GM18502 (cell line): ENCODE results near the gene CDKN2B-AS1.
"Not testable (repeated sequence)": the region's sequence is repeated elsewhere in the genome, so short reads cannot be mapped to it uniquely, and the experiment has no call there.

Experiments used
- ATAC-seq: cut with Tn5 transposase; IDR thresholded peaks from one replicate; pipeline ENCODE4 v1.9.1; 2021; ENCODE audit warnings: mild to moderate bottlenecking; ENCODE audit not compliant: unreplicated experiment, poor library complexity

Gene CDKN2B-AS1

DNA sequence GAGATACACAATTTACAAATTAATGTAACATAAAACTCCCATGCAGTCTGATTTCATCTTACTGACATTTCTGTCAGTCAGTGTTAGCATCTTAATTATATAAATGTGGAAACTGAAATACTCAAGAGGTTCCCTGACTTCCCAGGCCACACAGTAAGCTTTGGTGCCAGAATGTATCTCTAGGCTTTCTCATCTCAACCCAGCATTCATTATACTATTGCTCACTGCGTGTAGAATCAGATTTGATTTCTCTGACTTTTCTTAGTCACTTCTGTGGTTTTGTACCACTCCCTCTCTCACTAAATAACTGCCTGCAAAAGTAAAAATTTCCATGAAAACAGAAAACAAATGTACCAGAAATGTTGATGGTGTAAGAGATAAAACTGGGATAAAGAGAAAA, 46.2 kb downstream of the CDKN2B-AS1 start:
- ATAC-seq = no peak

DNA sequence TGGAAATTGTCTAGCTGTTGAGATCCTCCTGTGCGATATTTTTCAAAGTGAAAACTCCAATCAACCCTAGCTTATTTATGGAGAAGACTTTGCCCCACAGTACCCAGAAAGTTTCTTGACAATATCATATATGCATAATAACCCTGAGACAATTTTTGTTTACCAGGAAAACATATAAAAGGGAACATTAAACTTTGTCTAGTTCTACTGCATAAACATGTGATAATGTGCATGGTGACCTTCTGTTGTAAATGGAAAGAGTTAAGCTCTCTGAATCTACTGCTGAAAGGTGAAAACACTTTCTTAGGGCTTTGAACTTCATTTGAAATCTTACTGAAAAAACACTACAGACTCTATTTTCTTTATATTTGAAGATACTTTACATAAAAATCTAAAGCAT, 46.8 kb downstream of the CDKN2B-AS1 start:
- ATAC-seq = no peak

DNA sequence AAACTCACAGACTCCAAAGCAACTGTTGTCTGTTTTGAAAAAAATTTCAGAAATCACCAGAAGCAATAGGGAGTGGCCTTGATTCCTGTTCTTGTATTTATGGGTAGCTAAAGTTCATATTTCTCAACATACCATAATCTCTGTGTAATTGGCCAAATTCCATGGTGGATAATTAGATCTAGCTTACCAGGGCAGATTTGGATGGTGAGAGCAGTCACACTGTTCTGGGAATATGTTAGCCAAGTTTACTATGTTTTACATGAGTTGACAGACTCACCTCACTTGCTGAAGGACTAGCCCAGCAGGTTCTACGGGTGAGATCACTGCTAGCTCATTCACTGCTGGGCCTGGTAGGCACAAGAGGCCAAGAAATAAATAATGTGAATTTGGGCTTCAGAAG, 47.2 kb downstream of the CDKN2B-AS1 start:
- no peak for ATAC-seq

DNA sequence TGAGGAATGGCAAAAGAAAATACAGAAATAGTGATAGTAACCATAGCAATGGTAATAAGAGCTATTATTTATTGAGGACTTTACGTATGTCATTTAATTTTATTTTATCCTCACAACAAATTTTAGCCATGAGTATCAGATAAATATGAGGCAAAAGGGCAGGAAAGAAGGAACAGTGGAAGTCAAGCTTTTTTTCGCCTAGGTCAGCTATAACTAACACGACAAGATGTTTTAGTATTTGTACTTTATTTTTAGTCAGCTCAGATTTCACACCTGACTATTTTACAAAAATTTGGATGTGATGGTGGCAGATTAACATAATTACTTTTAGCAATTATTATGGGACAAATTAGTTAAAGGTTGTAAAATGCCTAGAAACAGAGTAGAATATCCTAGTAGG, 49.3 kb downstream of the CDKN2B-AS1 start:
- ATAC-seq = no peak

DNA sequence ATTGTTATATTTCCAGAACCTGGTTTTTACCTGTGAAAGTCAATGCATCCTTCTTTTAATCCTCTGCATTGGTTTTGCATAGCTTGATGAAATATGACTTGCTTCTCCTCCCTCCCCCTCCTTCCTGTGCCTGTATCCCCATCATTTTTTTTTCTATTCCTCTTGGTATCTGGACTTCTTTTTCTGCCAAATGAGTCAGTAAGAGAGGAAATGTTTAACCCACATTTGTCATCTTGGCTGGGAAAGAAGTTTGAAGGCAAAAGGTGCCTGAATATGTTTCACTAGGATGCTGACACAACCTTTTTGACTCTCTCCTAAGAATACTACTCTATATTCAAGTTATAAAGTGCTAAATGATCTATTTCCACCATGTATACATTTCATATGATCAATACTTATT, 50.0 kb downstream of the CDKN2B-AS1 start:
- no peak for ATAC-seq

DNA sequence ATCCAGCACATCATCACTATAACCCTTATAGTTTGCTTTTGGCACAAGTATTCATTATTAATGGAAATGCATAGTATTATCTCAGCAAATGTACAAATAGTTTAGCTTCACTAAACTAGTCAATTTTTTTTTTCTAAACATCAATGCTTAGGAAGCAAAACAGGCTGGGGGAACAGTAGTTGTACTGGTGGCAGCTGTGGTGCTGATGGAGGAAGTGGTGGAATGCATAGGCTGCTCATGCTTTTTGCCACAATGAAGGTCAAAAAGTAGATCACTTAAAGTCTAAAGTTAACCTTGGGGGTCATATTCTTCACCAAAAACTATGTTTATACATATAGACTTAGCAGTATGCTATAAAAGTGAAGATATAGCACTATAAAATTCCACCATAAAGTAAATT, 50.8 kb downstream of the CDKN2B-AS1 start:
- no peak for ATAC-seq

DNA sequence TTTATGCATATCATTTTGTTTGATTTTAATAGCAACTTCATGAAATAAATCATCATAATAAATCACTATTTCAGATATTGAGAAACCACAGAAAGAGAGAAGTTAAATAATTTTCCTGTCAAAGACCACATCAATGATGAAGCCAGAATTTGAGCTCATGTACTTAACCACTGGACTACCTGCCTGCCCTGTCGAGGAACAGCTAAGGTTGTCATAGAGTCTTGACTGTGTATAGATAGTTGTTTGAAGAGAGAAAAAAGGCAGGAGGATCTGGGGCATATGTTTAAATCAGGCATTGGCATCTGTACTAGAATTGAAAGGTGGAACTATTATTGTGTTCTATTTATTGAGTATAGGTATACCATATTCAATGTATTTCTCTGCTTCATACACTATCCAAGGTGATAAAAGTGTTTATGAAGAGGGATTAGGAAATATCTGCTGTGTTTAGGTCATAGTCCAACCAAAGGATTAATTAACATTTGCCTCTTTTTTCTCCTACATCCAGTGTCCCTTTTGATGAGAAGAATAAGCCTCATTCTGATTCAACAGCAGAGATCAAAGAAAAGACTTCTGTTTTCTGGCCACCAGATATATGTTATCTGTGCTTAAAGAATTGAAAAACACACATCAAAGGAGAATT, 51.8 kb downstream of the CDKN2B-AS1 start:
- no peak for ATAC-seq

DNA sequence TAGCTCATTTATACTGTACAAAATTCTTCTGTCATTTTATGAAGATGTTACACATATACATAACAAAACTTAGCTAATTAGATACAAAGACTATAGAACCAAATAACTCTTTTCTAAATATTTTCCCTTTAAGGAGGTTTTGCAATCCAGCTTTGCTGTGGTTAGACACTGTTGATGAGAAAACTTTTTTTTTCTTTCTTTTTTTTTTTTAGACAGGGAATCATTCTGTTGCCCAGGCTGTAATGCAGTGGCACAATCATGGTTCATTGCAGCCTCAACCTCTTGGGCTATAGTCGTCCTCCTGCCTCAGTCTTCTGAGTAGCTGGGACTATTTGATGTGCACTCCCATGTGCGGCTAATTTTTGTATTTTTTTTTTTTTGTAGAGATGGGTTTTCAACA, 53.0 kb downstream of the CDKN2B-AS1 start:
- ATAC-seq = no peak

DNA sequence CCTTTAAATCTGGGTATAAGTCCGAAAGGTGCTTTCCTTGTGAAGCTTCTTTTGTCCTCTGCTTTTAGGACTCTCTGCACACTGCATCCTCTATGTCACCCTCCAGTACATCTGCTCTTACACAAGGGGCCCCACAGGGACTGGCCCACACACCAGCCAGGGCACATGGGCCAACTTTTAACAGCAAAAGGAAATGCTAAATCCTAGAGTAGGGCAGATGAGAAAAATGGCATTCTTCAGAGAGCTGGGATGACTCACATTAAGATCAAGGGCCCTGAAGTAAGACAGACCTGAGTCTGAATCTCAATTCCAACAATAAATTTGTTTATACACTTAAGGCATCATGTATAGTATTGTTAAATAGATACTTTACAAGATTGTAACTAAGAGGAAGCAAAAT, 54.8 kb downstream of the CDKN2B-AS1 start:
- no peak for ATAC-seq

DNA sequence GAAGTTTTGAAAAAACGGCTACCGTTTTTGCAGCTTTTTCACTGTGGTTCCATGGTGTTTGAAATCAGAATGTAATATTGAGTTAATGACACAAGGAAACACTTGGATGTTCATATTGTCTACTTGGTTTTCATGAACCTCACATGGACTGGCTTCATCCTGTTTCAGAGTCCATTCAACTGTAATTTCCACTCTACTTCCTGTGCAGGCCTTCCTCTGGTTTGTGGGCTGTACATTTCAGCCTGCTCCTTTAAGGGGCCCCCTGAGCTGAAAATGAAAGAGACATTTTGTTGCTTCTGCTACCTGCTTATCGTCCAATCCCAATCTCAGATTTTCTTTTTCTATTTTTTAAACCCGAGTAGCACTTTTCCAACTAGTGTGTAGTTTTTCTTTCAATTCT, 56.3 kb downstream of the CDKN2B-AS1 start:
- ATAC-seq = peak; percentile 80

DNA sequence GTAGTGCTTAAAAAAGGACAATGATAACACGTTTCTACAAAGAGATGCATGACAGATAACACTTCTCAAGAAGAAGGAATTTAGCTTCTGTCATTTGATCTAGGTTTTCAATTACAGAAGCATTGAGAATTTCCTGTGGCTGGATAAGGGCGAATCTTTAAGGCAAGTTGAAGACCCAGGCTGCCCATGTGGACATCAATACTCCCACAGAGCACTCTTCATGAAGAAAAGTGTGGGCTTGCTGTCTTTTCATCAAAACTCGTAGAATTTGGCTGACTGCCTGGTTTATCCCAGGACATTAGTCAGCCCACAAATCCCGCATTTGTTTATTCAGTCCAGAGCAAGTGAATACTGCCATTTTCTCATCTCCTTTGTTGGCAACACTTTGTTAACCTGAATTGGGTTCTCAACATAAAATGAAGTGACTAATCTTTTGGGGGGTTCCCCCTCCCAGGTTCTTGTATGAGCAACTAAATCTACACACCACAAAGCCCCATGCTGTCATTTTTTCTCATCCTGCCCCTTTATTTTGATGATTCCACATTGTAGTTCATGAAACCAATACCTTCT, 57.9 kb downstream of the CDKN2B-AS1 start:
- ATAC-seq = peak; percentile 55

DNA sequence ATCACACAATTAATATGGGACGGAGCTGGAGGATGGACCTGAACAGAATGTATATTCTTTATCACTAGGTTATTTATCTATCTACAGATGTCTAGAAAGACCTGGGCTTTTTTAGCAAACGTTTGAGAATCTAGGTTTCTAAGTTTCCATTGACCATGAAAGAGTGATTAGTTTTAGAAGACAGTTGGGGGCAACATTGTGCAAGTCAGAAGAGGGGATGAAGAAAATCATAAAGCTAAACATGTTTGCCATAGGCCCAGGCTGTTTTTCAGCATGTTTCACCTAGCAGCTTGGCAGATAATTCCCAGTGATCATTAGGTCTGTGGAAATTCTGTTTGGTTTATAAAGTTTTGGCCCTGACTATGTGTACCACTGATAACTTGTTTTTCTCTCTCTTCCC, 58.6 kb downstream of the CDKN2B-AS1 start:
- ATAC-seq = no peak

DNA sequence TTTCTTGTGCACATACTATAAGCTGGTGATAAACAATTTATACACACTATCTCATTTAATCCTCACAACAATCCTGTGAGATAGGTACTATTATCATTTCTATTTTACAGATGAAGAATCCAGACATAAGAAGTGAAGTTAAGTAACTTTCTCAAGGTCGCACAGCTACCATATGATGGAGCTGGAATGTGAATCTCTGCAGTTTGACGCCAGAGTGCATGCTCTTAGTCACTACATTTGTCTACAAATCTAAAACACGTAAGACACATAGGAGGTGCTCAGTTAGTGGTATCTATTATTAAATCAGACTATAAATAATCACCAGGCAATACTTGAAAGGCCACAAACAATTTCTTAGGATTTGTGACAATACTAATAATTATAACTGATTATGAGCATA, 59.5 kb downstream of the CDKN2B-AS1 start:
- no peak for ATAC-seq

DNA sequence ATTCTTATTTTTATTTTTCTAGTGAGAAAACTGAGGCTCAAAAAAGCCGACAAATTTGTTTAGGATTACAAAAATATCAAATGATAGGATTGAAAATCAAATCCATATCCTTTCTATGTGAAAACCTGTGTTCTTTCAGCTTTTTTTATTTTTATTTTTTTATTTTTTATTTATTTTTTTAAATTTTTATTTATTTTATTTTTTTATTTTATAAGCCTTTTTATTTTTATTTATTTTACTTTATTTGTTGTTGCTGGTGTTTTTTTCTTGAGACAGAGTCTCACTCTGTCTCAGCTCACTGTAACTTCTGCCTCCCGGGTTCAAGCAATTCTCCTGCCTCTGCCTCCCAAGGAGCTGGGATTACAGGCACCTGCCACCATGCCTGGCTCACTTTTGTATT, 59.9 kb downstream of the CDKN2B-AS1 start:
- no peak for ATAC-seq

DNA sequence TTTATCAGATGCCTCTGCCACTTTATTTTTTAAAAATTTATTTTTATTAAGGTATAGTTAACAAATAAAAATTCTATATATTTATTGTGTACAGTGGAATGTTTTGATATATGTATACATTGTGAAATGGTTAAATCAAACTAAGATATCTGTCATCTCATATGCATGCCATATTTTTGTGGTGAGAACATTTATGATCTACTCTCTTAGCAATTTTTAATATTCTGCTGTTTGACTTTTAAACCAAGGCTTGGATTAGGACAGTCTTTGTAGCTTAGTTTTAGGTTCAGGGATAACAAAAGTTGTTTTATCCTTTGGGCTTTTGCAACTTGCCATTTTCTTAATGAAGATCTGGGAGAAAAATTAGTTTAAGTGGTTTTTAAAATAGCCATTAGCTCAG, 60.5 kb downstream of the CDKN2B-AS1 start:
- ATAC-seq = no peak

DNA sequence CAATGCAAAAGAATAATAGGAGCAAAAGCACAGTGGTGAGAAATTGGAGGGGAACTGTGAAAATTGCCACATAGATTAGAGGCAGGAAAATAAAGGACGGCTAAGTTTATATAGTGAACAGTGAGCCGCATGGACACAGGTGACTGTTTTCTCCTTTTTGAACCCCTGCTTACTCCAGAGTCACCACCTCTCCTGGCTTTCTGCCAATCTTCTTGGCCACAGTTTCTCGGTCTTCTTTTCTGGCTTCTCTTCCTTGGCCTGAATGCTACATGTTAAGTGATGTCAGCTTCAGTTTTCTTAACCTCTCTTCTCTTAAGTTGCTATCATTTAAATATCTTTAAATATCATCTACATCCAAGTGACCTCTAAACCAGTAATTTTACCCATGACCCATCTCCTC, 61.8 kb downstream of the CDKN2B-AS1 start:
- no peak for ATAC-seq

DNA sequence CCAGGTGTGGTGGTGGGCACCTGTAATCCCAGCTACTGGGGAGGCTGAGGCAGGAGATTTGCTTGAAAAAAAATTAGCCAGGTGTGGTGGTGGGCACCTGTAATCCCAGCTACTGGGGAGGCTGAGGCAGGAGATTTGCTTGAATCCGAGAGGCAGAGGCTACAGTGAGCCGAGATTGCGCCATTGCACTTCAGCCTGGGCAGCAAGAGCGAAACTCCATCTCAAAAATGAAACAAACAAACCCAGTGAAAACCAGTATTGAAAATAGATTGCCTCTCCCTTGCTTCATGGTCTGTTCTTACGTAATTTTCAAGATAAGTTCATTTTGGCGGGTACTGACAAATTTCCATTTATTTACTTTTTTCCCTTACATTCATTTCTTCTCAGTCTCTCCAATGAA, 63.4 kb downstream of the CDKN2B-AS1 start:
- ATAC-seq = not testable (repeated sequence)

DNA sequence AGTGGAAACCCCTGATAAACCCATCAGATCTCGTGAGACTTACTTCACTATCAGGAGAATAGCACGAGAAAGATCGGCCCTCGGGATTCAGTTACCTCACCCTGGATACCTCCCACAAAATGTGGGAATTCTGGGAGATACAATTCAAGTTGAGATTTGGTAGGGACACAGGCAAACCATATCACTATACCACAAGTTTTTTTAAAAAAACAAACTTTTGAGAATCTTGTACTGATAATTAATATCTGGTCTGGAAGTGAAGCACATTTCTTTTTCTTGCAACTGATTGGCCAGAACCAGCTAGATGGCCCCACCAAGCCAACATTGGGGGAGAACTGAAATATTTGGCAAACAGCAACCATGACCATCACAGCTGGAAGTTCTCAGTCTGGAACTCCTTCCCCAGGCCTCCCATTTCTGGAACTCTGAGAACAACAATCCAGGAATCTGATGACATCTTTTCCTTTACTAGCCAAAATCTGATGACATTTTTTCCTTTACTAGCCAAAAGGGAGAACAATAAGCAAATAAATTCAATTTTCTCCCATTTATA, 66.3 kb downstream of the CDKN2B-AS1 start:
- no peak for ATAC-seq

DNA sequence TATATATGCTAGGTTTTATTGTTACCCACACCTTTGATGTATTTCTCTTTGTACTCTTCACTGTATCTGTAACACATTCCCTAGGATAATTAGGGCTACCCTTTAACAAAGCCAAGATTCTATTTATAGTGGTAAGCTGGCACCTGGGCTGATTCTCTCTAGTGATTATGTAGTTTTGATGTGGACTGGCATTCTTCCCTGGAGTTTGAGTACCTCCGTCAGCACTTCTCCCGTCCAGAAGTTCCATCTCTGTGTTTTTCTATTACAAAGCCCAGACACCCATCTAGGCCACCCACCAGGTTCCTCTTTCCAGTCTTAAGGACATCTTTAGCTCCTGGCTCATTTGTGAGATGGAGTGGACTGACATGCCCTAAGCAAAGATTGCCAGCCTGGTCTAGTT, 70.4 kb downstream of the CDKN2B-AS1 start:
- ATAC-seq = no peak

DNA sequence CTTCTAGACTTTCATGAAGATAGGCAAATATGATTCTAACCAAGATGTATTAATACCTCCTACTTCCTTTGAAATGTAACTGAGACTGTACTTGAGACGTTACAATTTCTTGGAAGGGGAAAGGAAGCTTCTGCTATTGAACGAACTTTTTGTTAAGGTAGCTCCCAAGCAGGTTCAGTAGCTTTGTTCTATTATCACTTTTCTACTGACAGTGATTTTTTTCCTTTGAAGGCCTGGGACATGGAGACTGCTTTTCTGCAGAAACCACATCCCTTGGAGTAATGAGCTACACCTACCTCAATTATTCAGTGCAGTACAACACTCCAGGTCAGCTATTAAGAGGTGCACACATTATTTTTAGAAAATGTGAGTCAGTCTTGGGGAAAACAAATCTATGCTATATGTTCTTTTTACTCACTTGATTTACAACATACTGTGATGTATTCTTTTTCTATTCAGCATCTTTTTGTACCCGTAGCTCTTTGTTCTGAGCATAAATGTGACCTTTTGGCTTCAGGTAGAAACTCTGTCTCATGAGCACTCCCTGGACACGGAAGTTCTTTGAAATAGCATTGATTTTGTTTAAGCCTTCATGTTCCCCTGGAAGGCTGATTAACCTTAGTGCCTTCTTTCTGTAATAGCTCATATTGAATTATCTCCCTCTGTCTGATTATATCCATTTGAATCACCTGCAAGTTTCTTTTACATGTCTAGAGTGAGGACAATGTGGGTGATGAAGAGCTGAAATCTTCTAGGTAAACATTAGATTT, 71.0 kb downstream of the CDKN2B-AS1 start:
- ATAC-seq = no peak

DNA sequence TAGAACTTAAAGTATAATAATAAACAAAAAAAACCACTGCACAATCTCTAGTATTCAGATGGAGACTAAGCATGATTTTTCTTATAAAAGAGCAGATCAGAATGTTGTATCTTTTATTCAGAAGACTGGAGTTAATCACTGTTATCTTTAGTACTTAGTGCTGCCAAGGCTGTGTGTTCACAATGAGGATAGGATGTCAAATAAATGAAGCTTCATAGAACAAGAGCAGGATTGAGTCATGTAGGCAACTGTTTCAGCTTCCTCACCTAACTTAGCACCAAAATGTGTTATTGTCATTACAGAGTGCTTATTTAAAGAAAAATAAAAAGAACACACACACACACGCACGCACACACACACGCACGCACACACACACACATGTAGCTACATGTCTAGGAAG, 72.6 kb downstream of the CDKN2B-AS1 start:
- no peak for ATAC-seq

DNA sequence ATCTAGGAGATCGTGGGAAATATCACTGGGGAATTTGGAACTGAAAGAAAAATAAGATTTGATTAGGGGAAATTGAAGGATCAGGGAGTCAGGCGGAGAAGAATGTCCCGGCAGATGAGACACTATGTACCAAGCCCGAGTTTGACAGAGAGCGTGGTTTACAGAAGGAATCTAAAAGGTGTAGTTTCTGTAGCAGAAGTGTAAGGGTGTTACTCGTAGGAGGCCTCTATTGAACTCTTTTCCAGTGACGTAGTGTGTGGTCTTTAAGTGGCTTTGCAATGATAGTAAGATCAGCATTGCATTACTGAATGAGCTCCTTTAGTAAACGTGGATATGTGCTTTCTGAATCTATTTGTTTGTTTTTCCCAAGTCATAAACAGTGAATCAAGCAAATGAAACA, 73.8 kb downstream of the CDKN2B-AS1 start:
- ATAC-seq = no peak
